PFSK-1 (cell line): ENCODE results near the gene ADAMTS17.

ENCODE experiments used
- FOXP2 ChIP-seq: optimal IDR thresholded peaks from 2 replicates; pipeline ENCODE3; 2011; ENCODE audit warnings: borderline replicate concordance, control low read depth, inconsistent platforms; ENCODE audit not compliant: insufficient read depth; ENCODE audit errors: extremely low read length, extremely low read depth
- POLR2AphosphoS5 ChIP-seq: IDR thresholded peaks from 2 replicates; pipeline ENCODE4 v1.6.1; 2012; ENCODE audit warnings: low read depth, mild to moderate bottlenecking, control low read depth, low read length, moderate library complexity
- SIN3A ChIP-seq: IDR thresholded peaks from 2 replicates; pipeline ENCODE4 v1.6.1; 2012; ENCODE audit warnings: mild to moderate bottlenecking, low read length, moderate library complexity, borderline replicate concordance; ENCODE audit not compliant: insufficient read depth
- TAF1 ChIP-seq: IDR thresholded peaks from 2 replicates; pipeline ENCODE4 v1.6.1; 2012; ENCODE audit warnings: low read length, control low read depth, borderline replicate concordance; ENCODE audit not compliant: insufficient read depth
- TF ChIP-seq, protein P1 (sequence below), 2 experiments: IDR thresholded peaks; 2 replicates each; pipeline versions ENCODE4 v1.6.1 to v1.8.0; 2011 to 2012; ENCODE audit warnings: low read depth in 2 of 2, low read length in 2 of 2, control low read depth in 1 of 2, inconsistent platforms in 1 of 2, mild to moderate bottlenecking in 1 of 2, moderate library complexity in 1 of 2; ENCODE audit not compliant: insufficient read depth in 1 of 2

The ADAMTS17 gene

DNA sequence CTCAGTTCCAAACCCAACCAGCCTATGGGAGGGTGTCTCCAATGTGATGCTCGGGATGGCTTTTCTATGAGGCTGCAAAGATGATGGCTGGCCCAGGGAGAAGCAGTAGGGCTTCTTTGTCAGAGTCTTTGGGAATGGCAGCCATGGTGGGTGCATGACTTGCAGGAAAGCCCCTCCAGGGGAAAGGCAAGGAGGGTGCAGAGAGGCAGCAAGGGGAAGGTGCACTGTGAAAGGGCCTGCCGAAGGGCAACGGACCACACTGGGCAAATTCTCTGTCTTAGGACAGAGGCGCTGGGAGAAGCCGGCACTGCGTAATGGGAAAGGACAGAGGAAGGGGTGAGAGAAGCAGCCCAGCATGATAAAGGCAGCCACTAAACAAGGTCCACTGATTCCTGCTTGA lies 305.8 kb downstream of the ADAMTS17 start:
- TF ChIP-seq FOXP2 (no peak), TAF1 (no peak), SIN3A (no peak), POLR2AphosphoS5 (no peak)
- TF ChIP-seq, protein P1, sequence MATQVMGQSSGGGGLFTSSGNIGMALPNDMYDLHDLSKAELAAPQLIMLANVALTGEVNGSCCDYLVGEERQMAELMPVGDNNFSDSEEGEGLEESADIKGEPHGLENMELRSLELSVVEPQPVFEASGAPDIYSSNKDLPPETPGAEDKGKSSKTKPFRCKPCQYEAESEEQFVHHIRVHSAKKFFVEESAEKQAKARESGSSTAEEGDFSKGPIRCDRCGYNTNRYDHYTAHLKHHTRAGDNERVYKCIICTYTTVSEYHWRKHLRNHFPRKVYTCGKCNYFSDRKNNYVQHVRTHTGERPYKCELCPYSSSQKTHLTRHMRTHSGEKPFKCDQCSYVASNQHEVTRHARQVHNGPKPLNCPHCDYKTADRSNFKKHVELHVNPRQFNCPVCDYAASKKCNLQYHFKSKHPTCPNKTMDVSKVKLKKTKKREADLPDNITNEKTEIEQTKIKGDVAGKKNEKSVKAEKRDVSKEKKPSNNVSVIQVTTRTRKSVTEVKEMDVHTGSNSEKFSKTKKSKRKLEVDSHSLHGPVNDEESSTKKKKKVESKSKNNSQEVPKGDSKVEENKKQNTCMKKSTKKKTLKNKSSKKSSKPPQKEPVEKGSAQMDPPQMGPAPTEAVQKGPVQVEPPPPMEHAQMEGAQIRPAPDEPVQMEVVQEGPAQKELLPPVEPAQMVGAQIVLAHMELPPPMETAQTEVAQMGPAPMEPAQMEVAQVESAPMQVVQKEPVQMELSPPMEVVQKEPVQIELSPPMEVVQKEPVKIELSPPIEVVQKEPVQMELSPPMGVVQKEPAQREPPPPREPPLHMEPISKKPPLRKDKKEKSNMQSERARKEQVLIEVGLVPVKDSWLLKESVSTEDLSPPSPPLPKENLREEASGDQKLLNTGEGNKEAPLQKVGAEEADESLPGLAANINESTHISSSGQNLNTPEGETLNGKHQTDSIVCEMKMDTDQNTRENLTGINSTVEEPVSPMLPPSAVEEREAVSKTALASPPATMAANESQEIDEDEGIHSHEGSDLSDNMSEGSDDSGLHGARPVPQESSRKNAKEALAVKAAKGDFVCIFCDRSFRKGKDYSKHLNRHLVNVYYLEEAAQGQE (IDR thresholded peaks at IDR 0.05; ENCODE audit: insufficient read depth in 1 of 2, low read depth in 2 of 2, low read length in 2 of 2): no peak

DNA sequence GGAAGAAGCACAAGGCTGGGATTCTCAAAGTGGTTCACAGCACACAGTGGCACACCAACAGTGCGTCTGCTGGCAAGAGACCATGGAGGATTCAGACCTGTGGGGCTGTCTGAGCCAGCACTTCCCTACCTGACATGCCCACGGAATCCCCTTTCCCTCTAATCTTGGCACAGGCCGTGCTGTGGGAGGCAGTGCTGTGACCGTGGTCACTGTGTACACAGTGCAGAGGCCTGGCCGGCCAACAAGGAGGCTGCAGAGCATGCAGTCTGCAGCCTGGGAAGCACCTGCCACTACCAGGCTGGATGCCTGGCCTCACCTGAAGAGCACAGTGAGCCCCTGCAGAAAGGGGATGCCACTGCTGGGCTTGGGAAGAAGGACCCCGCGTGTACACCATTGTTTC lies 307.6 kb downstream of the ADAMTS17 start:
- no peak for TF ChIP-seq TAF1
- TF ChIP-seq FOXP2: no peak
- TF ChIP-seq, protein P1 (IDR thresholded peaks at IDR 0.05; ENCODE audit: insufficient read depth in 1 of 2, low read depth in 2 of 2, low read length in 2 of 2): no peak
- TF ChIP-seq SIN3A: no peak
- TF ChIP-seq POLR2AphosphoS5: no peak

DNA sequence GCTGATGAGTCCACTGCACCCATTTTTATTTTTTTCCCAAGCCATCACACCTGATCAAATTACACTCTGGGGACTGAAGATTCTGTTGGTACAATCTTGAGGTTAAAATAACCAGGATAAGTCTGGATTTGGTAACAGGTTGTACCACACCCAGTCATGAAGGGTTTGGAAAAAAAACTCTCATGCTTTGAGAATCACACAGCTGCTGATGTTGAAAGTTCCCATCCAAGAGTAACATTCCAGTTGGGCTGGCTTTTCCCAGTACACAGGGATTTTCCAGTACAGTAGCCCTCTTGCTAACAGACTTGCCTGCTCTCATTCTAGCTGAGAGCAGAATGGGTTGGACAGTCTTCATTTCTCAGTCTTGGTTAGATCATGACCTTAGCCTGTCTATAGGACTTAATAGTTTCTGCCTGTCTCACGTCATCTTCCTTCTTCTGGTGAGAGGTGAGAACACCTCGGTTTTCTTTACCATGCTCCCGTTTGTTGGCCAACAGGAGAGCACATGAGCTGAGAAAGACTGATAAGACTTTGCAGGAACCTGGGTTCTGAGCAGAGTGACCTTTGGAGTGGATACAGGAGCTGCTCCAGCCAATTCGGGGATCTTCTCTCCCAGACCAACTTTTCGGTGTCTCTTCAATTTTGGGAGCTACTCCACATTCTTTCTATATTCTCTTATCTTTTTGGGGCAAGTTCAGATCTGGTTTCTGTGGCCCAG lies 308.5 kb downstream of the ADAMTS17 start:
- TF ChIP-seq FOXP2 (no peak), TAF1 (no peak), SIN3A (no peak)
- TF ChIP-seq, protein P1 (IDR thresholded peaks at IDR 0.05; ENCODE audit: insufficient read depth in 1 of 2, low read depth in 2 of 2, low read length in 2 of 2): no peak

DNA sequence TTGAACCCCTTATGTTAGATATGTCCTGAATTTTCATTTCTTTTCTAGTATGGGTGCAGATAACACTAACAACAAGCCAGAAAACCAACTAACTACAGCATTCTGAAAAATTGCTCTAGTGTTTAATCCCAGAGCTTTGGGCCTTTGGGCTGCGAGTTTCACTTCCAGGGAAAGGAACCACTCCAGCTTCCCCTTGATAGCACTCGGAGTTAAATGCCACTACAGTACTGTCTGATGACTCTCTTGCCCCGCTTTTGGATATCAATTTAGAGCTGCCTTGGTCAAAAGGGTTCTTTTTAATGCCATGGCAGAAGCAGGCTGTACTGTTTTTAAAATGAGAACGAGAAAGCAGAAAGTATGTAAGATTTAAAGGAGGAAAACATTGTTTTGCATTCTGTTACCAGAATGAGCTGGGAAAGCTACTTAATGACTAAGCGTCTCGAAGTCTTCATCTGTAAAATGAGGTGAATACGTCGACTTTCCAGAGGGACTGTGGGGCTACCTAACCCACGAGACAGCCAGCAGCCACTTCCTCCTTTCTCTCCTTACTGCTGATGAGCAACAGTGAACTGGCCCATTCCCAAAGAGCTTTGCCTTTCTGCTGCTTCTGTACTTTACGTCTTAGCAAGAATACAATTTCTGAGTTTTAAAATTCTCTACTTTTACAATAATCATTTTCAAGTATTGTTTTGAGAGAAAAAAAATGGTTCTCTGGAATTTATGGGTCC lies 309.3 kb downstream of the ADAMTS17 start:
- TF ChIP-seq POLR2AphosphoS5 (no peak), SIN3A (no peak), TAF1 (no peak), FOXP2 (no peak)
- TF ChIP-seq, protein P1 (IDR thresholded peaks at IDR 0.05; ENCODE audit: insufficient read depth in 1 of 2, low read depth in 2 of 2, low read length in 2 of 2): no peak
